Stimulated activated memory B cell treated with anti-CD40 and anti-IgM and Interleukin-4, amounts not matched to agents 10 μg/mL and 1 μg/mL and 100 μg/mL, for 72 hours (primary cell): Measurements from ENCODE around the gene SLC2A14.
"Not testable (repeated sequence)": the region's sequence is repeated elsewhere in the genome, so short reads cannot be mapped to it uniquely, and the experiment has no call there.

Source experiments
- ATAC-seq: fragments of 150-1000 bp; cut with Tn5 transposase; 2 replicates; pipeline ENCODE4 v1.10.0; 2021
- H3K27ac Mint-ChIP-seq: one replicate; pipeline ENCODE4 v1.8.0; 2022; ENCODE audit warnings: mild to moderate bottlenecking, mixed read lengths
- H3K27me3 Mint-ChIP-seq: one replicate; pipeline ENCODE4 v1.8.0; 2022; ENCODE audit warnings: mixed read lengths
- H3K36me3 Mint-ChIP-seq: one replicate; pipeline ENCODE4 v1.8.0; 2022; ENCODE audit warnings: mixed read lengths
- H3K4me1 Mint-ChIP-seq: one replicate; pipeline ENCODE4 v1.8.0; 2022; ENCODE audit warnings: mixed read lengths
- H3K4me3 Mint-ChIP-seq: one replicate; pipeline ENCODE4 v1.8.0; 2022; ENCODE audit warnings: mild to moderate bottlenecking, moderate library complexity, mixed read lengths
- H3K9me3 Mint-ChIP-seq: one replicate; pipeline ENCODE4 v1.8.0; 2022; ENCODE audit warnings: mixed read lengths

Gene SLC2A14

GRCh38 chr12:7892186-7892980 is 19.7 kb upstream of the SLC2A14 start:
- H3K27ac Mint-ChIP-seq: no peak overlapping the region
- H3K9me3 Mint-ChIP-seq: no peaks in the 10 kb centered on the region
- no peaks in the 10 kb centered on the region for H3K36me3 Mint-ChIP-seq
- peaks cover 35% of the 10 kb centered on the region for H3K27me3 Mint-ChIP-seq
- ATAC-seq: no peak
- H3K4me1 Mint-ChIP-seq: no peaks in the 10 kb centered on the region
- no peak overlapping the region for H3K4me3 Mint-ChIP-seq

- Mint-ChIP-seq H3K27me3 (peaks cover 16% of the 10 kb centered on the region), H3K4me3 (no peak overlapping the region), H3K9me3 (no peaks in the 10 kb centered on the region), H3K27ac (no peak overlapping the region), H3K4me1 (no peaks in the 10 kb centered on the region), H3K36me3 (no peaks in the 10 kb centered on the region)
- no peak for ATAC-seq
Measured at GRCh38 chr12:7884689-7885088, 12.0 kb upstream of the SLC2A14 start.

GRCh38 chr12:7881736-7882120 is 9.0 kb upstream of the SLC2A14 start:
- not testable (repeated sequence) for H3K27me3 Mint-ChIP-seq, ATAC-seq, H3K4me3 Mint-ChIP-seq, H3K4me1 Mint-ChIP-seq, H3K9me3 Mint-ChIP-seq, H3K27ac Mint-ChIP-seq, H3K36me3 Mint-ChIP-seq

- H3K27ac Mint-ChIP-seq, H3K4me1 Mint-ChIP-seq, H3K4me3 Mint-ChIP-seq, H3K9me3 Mint-ChIP-seq, H3K27me3 Mint-ChIP-seq, H3K36me3 Mint-ChIP-seq, ATAC-seq: not testable (repeated sequence)
Measured at GRCh38 chr12:7880952-7881735, 8.4 kb upstream of the SLC2A14 start.

- Mint-ChIP-seq H3K27ac (no peak overlapping the region), H3K4me3 (no peak overlapping the region), H3K27me3 (no peaks in the 10 kb centered on the region), H3K9me3 (no peaks in the 10 kb centered on the region), H3K4me1 (no peaks in the 10 kb centered on the region), H3K36me3 (no peaks in the 10 kb centered on the region)
- no peak for ATAC-seq
Measured at GRCh38 chr12:7879246-7879645, 6.5 kb upstream of the SLC2A14 start.

GRCh38 chr12:7877420-7877819 is 4.7 kb upstream of the SLC2A14 start:
- Mint-ChIP-seq H3K27me3 (peaks cover 14% of the 10 kb centered on the region), H3K27ac (no peak overlapping the region), H3K36me3 (no peaks in the 10 kb centered on the region), H3K4me1 (no peaks in the 10 kb centered on the region), H3K9me3 (no peaks in the 10 kb centered on the region), H3K4me3 (no peak overlapping the region)
- no peak for ATAC-seq

GRCh38 chr12:7870335-7870734 is 2.4 kb downstream of the SLC2A14 start:
- no peak overlapping the region for H3K4me3 Mint-ChIP-seq
- no peaks in the 10 kb centered on the region for H3K36me3 Mint-ChIP-seq
- H3K4me1 Mint-ChIP-seq: no peaks in the 10 kb centered on the region
- ATAC-seq: no peak
- H3K27me3 Mint-ChIP-seq: peaks cover 56% of the 10 kb centered on the region
- no peaks in the 10 kb centered on the region for H3K9me3 Mint-ChIP-seq
- no peak overlapping the region for H3K27ac Mint-ChIP-seq

GRCh38 chr12:7869137-7869536 is 3.6 kb downstream of the SLC2A14 start:
- H3K27ac Mint-ChIP-seq: no peak overlapping the region
- H3K9me3 Mint-ChIP-seq: no peaks in the 10 kb centered on the region
- no peaks in the 10 kb centered on the region for H3K4me1 Mint-ChIP-seq
- no peaks in the 10 kb centered on the region for H3K36me3 Mint-ChIP-seq
- H3K4me3 Mint-ChIP-seq: no peak overlapping the region
- ATAC-seq: no peak
- peaks cover 56% of the 10 kb centered on the region for H3K27me3 Mint-ChIP-seq

GRCh38 chr12:7868391-7868790 is 4.3 kb downstream of the SLC2A14 start:
- Mint-ChIP-seq H3K27me3 (peaks cover 49% of the 10 kb centered on the region), H3K9me3 (no peaks in the 10 kb centered on the region), H3K27ac (no peak overlapping the region), H3K4me3 (no peak overlapping the region), H3K36me3 (no peaks in the 10 kb centered on the region), H3K4me1 (no peaks in the 10 kb centered on the region)
- no peak for ATAC-seq

GRCh38 chr12:7864601-7865150 is 8.0 kb downstream of the SLC2A14 start:
- Mint-ChIP-seq H3K27me3 (peaks cover 28% of the 10 kb centered on the region), H3K9me3 (no peaks in the 10 kb centered on the region), H3K27ac (no peak overlapping the region), H3K4me1 (peaks cover 6% of the 10 kb centered on the region), H3K4me3 (no peak overlapping the region), H3K36me3 (no peaks in the 10 kb centered on the region)
- no peak for ATAC-seq

GRCh38 chr12:7862814-7863348 is 9.8 kb downstream of the SLC2A14 start:
- ATAC-seq, H3K27ac Mint-ChIP-seq, H3K4me1 Mint-ChIP-seq, H3K9me3 Mint-ChIP-seq, H3K4me3 Mint-ChIP-seq, H3K36me3 Mint-ChIP-seq: not testable (repeated sequence)
- peaks cover 34% of the 10 kb centered on the region for H3K27me3 Mint-ChIP-seq

GRCh38 chr12:7862301-7862700 is 10.4 kb downstream of the SLC2A14 start:
- H3K27ac Mint-ChIP-seq, H3K4me1 Mint-ChIP-seq, H3K36me3 Mint-ChIP-seq: not testable (repeated sequence)

GRCh38 chr12:7859552-7859951 is 13.2 kb downstream of the SLC2A14 start:
- no peak overlapping the region for H3K4me3 Mint-ChIP-seq
- no peak overlapping the region for H3K27ac Mint-ChIP-seq
- ATAC-seq: no peak
- H3K36me3 Mint-ChIP-seq: no peaks in the 10 kb centered on the region
- H3K27me3 Mint-ChIP-seq: peaks cover 43% of the 10 kb centered on the region
- no peaks in the 10 kb centered on the region for H3K9me3 Mint-ChIP-seq
- H3K4me1 Mint-ChIP-seq: peaks cover 6% of the 10 kb centered on the region

More at GRCh38 chr12:7862301-7862700, 10.4 kb downstream of the SLC2A14 start:
- H3K27me3 Mint-ChIP-seq: peaks cover 30% of the 10 kb centered on the region
- not testable (repeated sequence) for H3K4me3 Mint-ChIP-seq, H3K9me3 Mint-ChIP-seq, ATAC-seq

- Mint-ChIP-seq H3K9me3 (no peaks in the 10 kb centered on the region), H3K27me3 (peaks cover 43% of the 10 kb centered on the region)
Measured at GRCh38 chr12:7857971-7858370, 14.7 kb downstream of the SLC2A14 start.

GRCh38 chr12:7856516-7856915 is 16.2 kb downstream of the SLC2A14 start:
- Mint-ChIP-seq H3K27me3 (peaks cover 50% of the 10 kb centered on the region), H3K27ac (no peak overlapping the region), H3K4me1 (peaks cover 6% of the 10 kb centered on the region), H3K4me3 (no peak overlapping the region), H3K36me3 (no peaks in the 10 kb centered on the region), H3K9me3 (no peaks in the 10 kb centered on the region)
- ATAC-seq: no peak

More at GRCh38 chr12:7857971-7858370, 14.7 kb downstream of the SLC2A14 start:
- no peak for ATAC-seq
- H3K36me3 Mint-ChIP-seq: no peaks in the 10 kb centered on the region
- no peak overlapping the region for H3K27ac Mint-ChIP-seq
- H3K4me1 Mint-ChIP-seq: peaks cover 6% of the 10 kb centered on the region
- H3K4me3 Mint-ChIP-seq: no peak overlapping the region
